H1 (cell line): Measurements from ENCODE around the gene NFATC1. TPM values are rescaled to one million over a fixed set of nuclear protein-coding genes. Genes with fewer than 3 reads are reported as not detected.

ENCODE experiments used
- BACH1 ChIP-seq: IDR thresholded peaks from 2 replicates; pipeline ENCODE4 v1.6.1; 2012; ENCODE audit warnings: low read length, improper control_type of control experiment
- CBX8 ChIP-seq: fragments of 300-800, 300-1000 bp; sonication (generic); IDR thresholded peaks from 2 replicates; pipeline ENCODE4 v1.7.1; 2016; ENCODE audit warnings: low read depth, low read length, borderline replicate concordance
- CHD1 ChIP-seq: IDR thresholded peaks from 2 replicates; pipeline ENCODE4 v1.6.1; 2012; ENCODE audit warnings: low read depth, low read length, improper control_type of control experiment
- GABPA ChIP-seq: IDR thresholded peaks from 2 replicates; pipeline ENCODE4 v1.6.1; 2011; ENCODE audit warnings: mild to moderate bottlenecking, low read length, moderate library complexity, borderline replicate concordance; ENCODE audit not compliant: insufficient read depth
- POLR2AphosphoS5 ChIP-seq: IDR thresholded peaks from 2 replicates; pipeline ENCODE4 v1.6.1; 2011; ENCODE audit warnings: low read depth, low read length
- SRF ChIP-seq: IDR thresholded peaks from 2 replicates; pipeline ENCODE4 v1.6.1; 2011; ENCODE audit warnings: mild to moderate bottlenecking, low read depth, low read length, moderate library complexity
- ZNF274 ChIP-seq: IDR thresholded peaks from 2 replicates; pipeline ENCODE4 v1.7.0; 2012; ENCODE audit warnings: low read length, borderline replicate concordance; ENCODE audit errors: extremely low read depth
- polyA plus RNA-seq, 7 experiments: library from polyadenylated mRNA; depleted of rRNA in 3 of 7; stranded (reverse) in 5 of 7; unstranded in 2 of 7; fragments of >200 nt in 5 of 7; fragments of 200-250 nt in 2 of 7; gene quantifications; 1 replicate in 5 of 7; 2 replicates in 1 of 7; 4 replicates in 1 of 7; pipeline versions ENCODE4 v1.2.1 to v1.2.3, GENCODE V29; 2011 to 2013; ENCODE audit warnings: missing spikeins in 2 of 7, mixed read lengths in 2 of 7
- total RNA-seq: library from RNA; stranded (reverse); fragmentation: NEBNext Ultra II Directional; extraction: Animal tissue kit (Norgen Biotek cat#: 25700); gene quantifications from 2 replicates; pipeline ENCODE4 v1.2.1, GENCODE V29; 2021
- TF ChIP-seq, protein P1 (sequence below): fragments of 300-600 bp; sonication (generic); IDR thresholded peaks from 2 replicates; pipeline ENCODE4 v1.7.1; 2012; ENCODE audit warnings: low read length, moderate library complexity, mild to moderate bottlenecking, inconsistent platforms; ENCODE audit not compliant: insufficient replicate concordance
- TF ChIP-seq, protein P2 (sequence below): IDR thresholded peaks from 2 replicates; pipeline ENCODE4 v1.6.1; 2011; ENCODE audit warnings: low read length, improper control_type of control experiment

Gene NFATC1
- total and polyA plus RNA-seq, 2 of the 8 experiments (the other 6 are each of a cell fraction or from before 2014, with no cell fraction given), result 2.0 to 6.6 TPM

GRCh38 chr18:79404567-79404910 is 8.8 kb downstream of the NFATC1 start (continued):
- TF ChIP-seq, protein P1, sequence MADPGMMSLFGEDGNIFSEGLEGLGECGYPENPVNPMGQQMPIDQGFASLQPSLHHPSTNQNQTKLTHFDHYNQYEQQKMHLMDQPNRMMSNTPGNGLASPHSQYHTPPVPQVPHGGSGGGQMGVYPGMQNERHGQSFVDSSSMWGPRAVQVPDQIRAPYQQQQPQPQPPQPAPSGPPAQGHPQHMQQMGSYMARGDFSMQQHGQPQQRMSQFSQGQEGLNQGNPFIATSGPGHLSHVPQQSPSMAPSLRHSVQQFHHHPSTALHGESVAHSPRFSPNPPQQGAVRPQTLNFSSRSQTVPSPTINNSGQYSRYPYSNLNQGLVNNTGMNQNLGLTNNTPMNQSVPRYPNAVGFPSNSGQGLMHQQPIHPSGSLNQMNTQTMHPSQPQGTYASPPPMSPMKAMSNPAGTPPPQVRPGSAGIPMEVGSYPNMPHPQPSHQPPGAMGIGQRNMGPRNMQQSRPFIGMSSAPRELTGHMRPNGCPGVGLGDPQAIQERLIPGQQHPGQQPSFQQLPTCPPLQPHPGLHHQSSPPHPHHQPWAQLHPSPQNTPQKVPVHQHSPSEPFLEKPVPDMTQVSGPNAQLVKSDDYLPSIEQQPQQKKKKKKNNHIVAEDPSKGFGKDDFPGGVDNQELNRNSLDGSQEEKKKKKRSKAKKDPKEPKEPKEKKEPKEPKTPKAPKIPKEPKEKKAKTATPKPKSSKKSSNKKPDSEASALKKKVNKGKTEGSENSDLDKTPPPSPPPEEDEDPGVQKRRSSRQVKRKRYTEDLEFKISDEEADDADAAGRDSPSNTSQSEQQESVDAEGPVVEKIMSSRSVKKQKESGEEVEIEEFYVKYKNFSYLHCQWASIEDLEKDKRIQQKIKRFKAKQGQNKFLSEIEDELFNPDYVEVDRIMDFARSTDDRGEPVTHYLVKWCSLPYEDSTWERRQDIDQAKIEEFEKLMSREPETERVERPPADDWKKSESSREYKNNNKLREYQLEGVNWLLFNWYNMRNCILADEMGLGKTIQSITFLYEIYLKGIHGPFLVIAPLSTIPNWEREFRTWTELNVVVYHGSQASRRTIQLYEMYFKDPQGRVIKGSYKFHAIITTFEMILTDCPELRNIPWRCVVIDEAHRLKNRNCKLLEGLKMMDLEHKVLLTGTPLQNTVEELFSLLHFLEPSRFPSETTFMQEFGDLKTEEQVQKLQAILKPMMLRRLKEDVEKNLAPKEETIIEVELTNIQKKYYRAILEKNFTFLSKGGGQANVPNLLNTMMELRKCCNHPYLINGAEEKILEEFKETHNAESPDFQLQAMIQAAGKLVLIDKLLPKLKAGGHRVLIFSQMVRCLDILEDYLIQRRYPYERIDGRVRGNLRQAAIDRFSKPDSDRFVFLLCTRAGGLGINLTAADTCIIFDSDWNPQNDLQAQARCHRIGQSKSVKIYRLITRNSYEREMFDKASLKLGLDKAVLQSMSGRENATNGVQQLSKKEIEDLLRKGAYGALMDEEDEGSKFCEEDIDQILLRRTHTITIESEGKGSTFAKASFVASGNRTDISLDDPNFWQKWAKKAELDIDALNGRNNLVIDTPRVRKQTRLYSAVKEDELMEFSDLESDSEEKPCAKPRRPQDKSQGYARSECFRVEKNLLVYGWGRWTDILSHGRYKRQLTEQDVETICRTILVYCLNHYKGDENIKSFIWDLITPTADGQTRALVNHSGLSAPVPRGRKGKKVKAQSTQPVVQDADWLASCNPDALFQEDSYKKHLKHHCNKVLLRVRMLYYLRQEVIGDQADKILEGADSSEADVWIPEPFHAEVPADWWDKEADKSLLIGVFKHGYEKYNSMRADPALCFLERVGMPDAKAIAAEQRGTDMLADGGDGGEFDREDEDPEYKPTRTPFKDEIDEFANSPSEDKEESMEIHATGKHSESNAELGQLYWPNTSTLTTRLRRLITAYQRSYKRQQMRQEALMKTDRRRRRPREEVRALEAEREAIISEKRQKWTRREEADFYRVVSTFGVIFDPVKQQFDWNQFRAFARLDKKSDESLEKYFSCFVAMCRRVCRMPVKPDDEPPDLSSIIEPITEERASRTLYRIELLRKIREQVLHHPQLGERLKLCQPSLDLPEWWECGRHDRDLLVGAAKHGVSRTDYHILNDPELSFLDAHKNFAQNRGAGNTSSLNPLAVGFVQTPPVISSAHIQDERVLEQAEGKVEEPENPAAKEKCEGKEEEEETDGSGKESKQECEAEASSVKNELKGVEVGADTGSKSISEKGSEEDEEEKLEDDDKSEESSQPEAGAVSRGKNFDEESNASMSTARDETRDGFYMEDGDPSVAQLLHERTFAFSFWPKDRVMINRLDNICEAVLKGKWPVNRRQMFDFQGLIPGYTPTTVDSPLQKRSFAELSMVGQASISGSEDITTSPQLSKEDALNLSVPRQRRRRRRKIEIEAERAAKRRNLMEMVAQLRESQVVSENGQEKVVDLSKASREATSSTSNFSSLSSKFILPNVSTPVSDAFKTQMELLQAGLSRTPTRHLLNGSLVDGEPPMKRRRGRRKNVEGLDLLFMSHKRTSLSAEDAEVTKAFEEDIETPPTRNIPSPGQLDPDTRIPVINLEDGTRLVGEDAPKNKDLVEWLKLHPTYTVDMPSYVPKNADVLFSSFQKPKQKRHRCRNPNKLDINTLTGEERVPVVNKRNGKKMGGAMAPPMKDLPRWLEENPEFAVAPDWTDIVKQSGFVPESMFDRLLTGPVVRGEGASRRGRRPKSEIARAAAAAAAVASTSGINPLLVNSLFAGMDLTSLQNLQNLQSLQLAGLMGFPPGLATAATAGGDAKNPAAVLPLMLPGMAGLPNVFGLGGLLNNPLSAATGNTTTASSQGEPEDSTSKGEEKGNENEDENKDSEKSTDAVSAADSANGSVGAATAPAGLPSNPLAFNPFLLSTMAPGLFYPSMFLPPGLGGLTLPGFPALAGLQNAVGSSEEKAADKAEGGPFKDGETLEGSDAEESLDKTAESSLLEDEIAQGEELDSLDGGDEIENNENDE, result no peak
- TF ChIP-seq, protein P2, sequence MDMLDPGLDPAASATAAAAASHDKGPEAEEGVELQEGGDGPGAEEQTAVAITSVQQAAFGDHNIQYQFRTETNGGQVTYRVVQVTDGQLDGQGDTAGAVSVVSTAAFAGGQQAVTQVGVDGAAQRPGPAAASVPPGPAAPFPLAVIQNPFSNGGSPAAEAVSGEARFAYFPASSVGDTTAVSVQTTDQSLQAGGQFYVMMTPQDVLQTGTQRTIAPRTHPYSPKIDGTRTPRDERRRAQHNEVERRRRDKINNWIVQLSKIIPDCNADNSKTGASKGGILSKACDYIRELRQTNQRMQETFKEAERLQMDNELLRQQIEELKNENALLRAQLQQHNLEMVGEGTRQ, result no peak
- TF ChIP-seq CHD1 (no peak), GABPA (no peak), POLR2AphosphoS5 (no peak), SRF (no peak), CBX8 (no peak), BACH1 (no peak), ZNF274 (no peak)
